Astrocyte of the cerebellum (primary cell): ENCODE measurements around the gene GSTO1.

ENCODE experiments used
- DNase-seq: peaks from one replicate; pipeline ENCODE4 v3.0.0-alpha.2; 2011; ENCODE audit warnings: low read depth
- H3K4me3 ChIP-seq: 2 replicates; pipeline ENCODE4 v1.5.1; 2011; ENCODE audit warnings: mild to moderate bottlenecking, low read depth, low read length, moderate library complexity
- CTCF ChIP-seq: IDR thresholded peaks from 2 replicates; pipeline ENCODE4 v1.5.1; 2012; ENCODE audit warnings: low read length, low read depth, moderate library complexity, mild to moderate bottlenecking; ENCODE audit errors: missing control alignments
- in situ Hi-C: cut with HindIII; loops from 2 replicates; pipeline ENCODE4 v1.10.0; 2017; ENCODE audit warnings: low sequenced_read_pairs

GSTO1 gene

GRCh38 chr10:104315486-104315921 is 60.8 kb downstream of the GSTO1 start:
- in situ Hi-C loops: no loop called here
- no peak for TF ChIP-seq CTCF
- DNase-seq: no peak
- H3K4me3 ChIP-seq: no peak overlapping the region

- no peak overlapping the region for H3K4me3 ChIP-seq
- in situ Hi-C loops: no loop called here
- TF ChIP-seq CTCF: no peak
- no peak for DNase-seq
Measured at GRCh38 chr10:104316321-104317099, 61.8 kb downstream of the GSTO1 start.
